ENCODE data around the gene RAB40B. TPM values are rescaled to one million over a fixed set of nuclear protein-coding genes. Genes with fewer than 3 reads are reported as not detected.

The RAB40B gene
- total RNA-seq, 1 experiment from 2014 or later: 22.1 TPM

- TF ChIP-seq CBX3 (IDR thresholded peaks at IDR 0.05; ENCODE audit: low read depth) (no peak), ZNF274 (IDR thresholded peaks at IDR 0.05; ENCODE audit: low read depth, low read length) (no peak), MAX (IDR thresholded peaks at IDR 0.05) (no peak), CEBPB (IDR thresholded peaks at IDR 0.05; ENCODE audit: low read depth) (no peak), EZH2phosphoT487 (IDR thresholded peaks at IDR 0.05; ENCODE audit: borderline replicate concordance) (no peak), SRF (IDR thresholded peaks at IDR 0.05; ENCODE audit: low read depth) (no peak), ELF1 (IDR thresholded peaks at IDR 0.05; ENCODE audit: borderline replicate concordance, low read depth) (no peak), SIN3A (IDR thresholded peaks at IDR 0.05; ENCODE audit: low read depth) (no peak)
- TF ChIP-seq, protein P1, sequence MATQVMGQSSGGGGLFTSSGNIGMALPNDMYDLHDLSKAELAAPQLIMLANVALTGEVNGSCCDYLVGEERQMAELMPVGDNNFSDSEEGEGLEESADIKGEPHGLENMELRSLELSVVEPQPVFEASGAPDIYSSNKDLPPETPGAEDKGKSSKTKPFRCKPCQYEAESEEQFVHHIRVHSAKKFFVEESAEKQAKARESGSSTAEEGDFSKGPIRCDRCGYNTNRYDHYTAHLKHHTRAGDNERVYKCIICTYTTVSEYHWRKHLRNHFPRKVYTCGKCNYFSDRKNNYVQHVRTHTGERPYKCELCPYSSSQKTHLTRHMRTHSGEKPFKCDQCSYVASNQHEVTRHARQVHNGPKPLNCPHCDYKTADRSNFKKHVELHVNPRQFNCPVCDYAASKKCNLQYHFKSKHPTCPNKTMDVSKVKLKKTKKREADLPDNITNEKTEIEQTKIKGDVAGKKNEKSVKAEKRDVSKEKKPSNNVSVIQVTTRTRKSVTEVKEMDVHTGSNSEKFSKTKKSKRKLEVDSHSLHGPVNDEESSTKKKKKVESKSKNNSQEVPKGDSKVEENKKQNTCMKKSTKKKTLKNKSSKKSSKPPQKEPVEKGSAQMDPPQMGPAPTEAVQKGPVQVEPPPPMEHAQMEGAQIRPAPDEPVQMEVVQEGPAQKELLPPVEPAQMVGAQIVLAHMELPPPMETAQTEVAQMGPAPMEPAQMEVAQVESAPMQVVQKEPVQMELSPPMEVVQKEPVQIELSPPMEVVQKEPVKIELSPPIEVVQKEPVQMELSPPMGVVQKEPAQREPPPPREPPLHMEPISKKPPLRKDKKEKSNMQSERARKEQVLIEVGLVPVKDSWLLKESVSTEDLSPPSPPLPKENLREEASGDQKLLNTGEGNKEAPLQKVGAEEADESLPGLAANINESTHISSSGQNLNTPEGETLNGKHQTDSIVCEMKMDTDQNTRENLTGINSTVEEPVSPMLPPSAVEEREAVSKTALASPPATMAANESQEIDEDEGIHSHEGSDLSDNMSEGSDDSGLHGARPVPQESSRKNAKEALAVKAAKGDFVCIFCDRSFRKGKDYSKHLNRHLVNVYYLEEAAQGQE (IDR thresholded peaks at IDR 0.05; ENCODE audit: low read depth): no peak
- H3K27ac ChIP-seq (ENCODE audit: low read depth, low read length): no peak overlapping the region
Observed at GRCh38 chr17:82693168-82693867, 5.2 kb downstream of the RAB40B start.

More at GRCh38 chr17:82693168-82693867, 5.2 kb downstream of the RAB40B start:
- H3K9me3 ChIP-seq (ENCODE audit: control insufficient read depth in 1 of 2, insufficient read depth in 1 of 2, low read depth in 1 of 2, low read length in 2 of 2): peaks cover 16 to 24% of the 10 kb centered on the region in 2 experiments; a peak in 3 of 4 replicates
- no peaks in the 10 kb centered on the region for H3K36me3 ChIP-seq (ENCODE audit: control insufficient read depth in 1 of 2, insufficient read depth in 2 of 2, low read length in 2 of 2)
- BruUV-seq (replicated peaks): no TSS peak
- H3K4me3 ChIP-seq (replicated peaks in 1 of 2; ENCODE audit: low read depth in 1 of 2, low read length in 2 of 2): no peak overlapping the region
- H4K20me1 ChIP-seq (ENCODE audit: insufficient read depth): no peaks in the 10 kb centered on the region
- ChIA-PET CTCF (no interaction called here), RAD21 (ENCODE audit: low non-redundant PET in 1 of 2, low total read pairs in 2 of 2, uncharacterized antibody in 2 of 2, unreplicated experiment in 2 of 2) (no interaction called here), POLR2A (no interaction called here)
- H3K79me2 ChIP-seq (ENCODE audit: insufficient read depth, low read length): no peaks in the 10 kb centered on the region
- no peak overlapping the region for H2AFZ ChIP-seq (ENCODE audit: low read depth, low read length, poor library complexity, severe bottlenecking)
- ATAC-seq (no peak), DNase-seq (ENCODE audit: low read depth, low spot score) (no peak)
- H3K4me2 ChIP-seq (ENCODE audit: low read length): no peak overlapping the region
- H3K9me2 ChIP-seq (ENCODE audit: insufficient read depth): no peaks in the 10 kb centered on the region
- peaks cover 4 to 5% of the 10 kb centered on the region in 2 experiments; a peak in 2 of 4 replicates for H3K4me1 ChIP-seq (ENCODE audit: control insufficient read depth in 1 of 2, insufficient read depth in 2 of 2, low read length in 2 of 2)
- intact Hi-C loops (cut with micrococcal nuclease): no loop called here
- no peaks in the 10 kb centered on the region for H3K27me3 ChIP-seq (ENCODE audit: insufficient read depth, low read length)
- H3K9ac ChIP-seq (ENCODE audit: low read length): no peak overlapping the region
